ENCODE measurements around the gene TMEM132D. TPM values are rescaled to one million over a fixed set of nuclear protein-coding genes. Genes with fewer than 3 reads are reported as not detected.
"Not testable (repeated sequence)": the region's sequence is repeated elsewhere in the genome, so short reads cannot be mapped to it uniquely, and the experiment has no call there.

The TMEM132D gene
- total RNA-seq, 1 donor, result not detected

- Histone ChIP-seq H4K20me1 (ENCODE audit: insufficient read depth, low read length) (no peaks in the 10 kb centered on the region), H3K4me3 (ENCODE audit: insufficient read depth, low read length) (no peak overlapping the region), H3K27me3 (ENCODE audit: insufficient read depth, low read length) (no peaks in the 10 kb centered on the region), H3K36me3 (ENCODE audit: insufficient read depth, low read length) (no peaks in the 10 kb centered on the region), H3K27ac (ENCODE audit: low read depth, low read length) (no peak overlapping the region), H3K9me3 (ENCODE audit: low read depth, low read length) (no peaks in the 10 kb centered on the region), H3K79me2 (ENCODE audit: insufficient read depth, low read length) (no peaks in the 10 kb centered on the region), H3K4me2 (ENCODE audit: insufficient read depth, low read length) (no peak overlapping the region), H3K4me1 (ENCODE audit: insufficient read depth, low read length) (no peaks in the 10 kb centered on the region), H2AFZ (ENCODE audit: low read length) (no peak overlapping the region)
- no peak for TF ChIP-seq CTCF (IDR thresholded peaks at IDR 0.05; ENCODE audit: extremely low read depth, low read depth, low read length)
- no peak for DNase-seq (ENCODE audit: insufficient read length, low spot score, missing footprints)
Observed at GRCh38 chr12:129052373-129052772, 851.5 kb downstream of the TMEM132D start.

- no peaks in the 10 kb centered on the region for H4K20me1 ChIP-seq (ENCODE audit: insufficient read depth, low read length)
- H3K4me1 ChIP-seq (ENCODE audit: insufficient read depth, low read length), result no peaks in the 10 kb centered on the region
- H3K9me3 ChIP-seq (ENCODE audit: low read depth, low read length), result no peaks in the 10 kb centered on the region
- H3K4me2 ChIP-seq (ENCODE audit: insufficient read depth, low read length), result no peak overlapping the region
- no peak for DNase-seq (ENCODE audit: insufficient read length, low spot score, missing footprints)
- no peaks in the 10 kb centered on the region for H3K79me2 ChIP-seq (ENCODE audit: insufficient read depth, low read length)
- no peaks in the 10 kb centered on the region for H3K27me3 ChIP-seq (ENCODE audit: insufficient read depth, low read length)
- H3K4me3 ChIP-seq (ENCODE audit: insufficient read depth, low read length), result no peak overlapping the region
- H3K27ac ChIP-seq (ENCODE audit: low read depth, low read length), result no peak overlapping the region
- no peak for TF ChIP-seq CTCF (IDR thresholded peaks at IDR 0.05; ENCODE audit: extremely low read depth, low read depth, low read length)
- H3K36me3 ChIP-seq (ENCODE audit: insufficient read depth, low read length), result no peaks in the 10 kb centered on the region
- H2AFZ ChIP-seq (ENCODE audit: low read length), result no peak overlapping the region
Observed at GRCh38 chr12:129049917-129050316, 853.9 kb downstream of the TMEM132D start.

GRCh38 chr12:129043334-129043733 lies 860.5 kb downstream of the TMEM132D start:
- H3K79me2 ChIP-seq (ENCODE audit: insufficient read depth, low read length); H3K4me2 ChIP-seq (ENCODE audit: insufficient read depth, low read length); DNase-seq (ENCODE audit: insufficient read length, low spot score, missing footprints): not testable (repeated sequence)

GRCh38 chr12:129036135-129036534 lies 867.7 kb downstream of the TMEM132D start:
- H3K27ac ChIP-seq (ENCODE audit: low read depth, low read length), result no peak overlapping the region
- H3K27me3 ChIP-seq (ENCODE audit: insufficient read depth, low read length), result no peaks in the 10 kb centered on the region
- H2AFZ ChIP-seq (ENCODE audit: low read length), result no peak overlapping the region
- H3K9me3 ChIP-seq (ENCODE audit: low read depth, low read length), result no peaks in the 10 kb centered on the region
- H4K20me1 ChIP-seq (ENCODE audit: insufficient read depth, low read length), result no peaks in the 10 kb centered on the region
- DNase-seq (ENCODE audit: insufficient read length, low spot score, missing footprints), result no peak
- H3K4me2 ChIP-seq (ENCODE audit: insufficient read depth, low read length), result no peak overlapping the region
- H3K4me3 ChIP-seq (ENCODE audit: insufficient read depth, low read length), result no peak overlapping the region
- no peak for TF ChIP-seq CTCF (IDR thresholded peaks at IDR 0.05; ENCODE audit: extremely low read depth, low read depth, low read length)
- H3K36me3 ChIP-seq (ENCODE audit: insufficient read depth, low read length), result no peaks in the 10 kb centered on the region
- H3K4me1 ChIP-seq (ENCODE audit: insufficient read depth, low read length), result no peaks in the 10 kb centered on the region
- H3K79me2 ChIP-seq (ENCODE audit: insufficient read depth, low read length), result no peaks in the 10 kb centered on the region

More at GRCh38 chr12:129043334-129043733, 860.5 kb downstream of the TMEM132D start:
- not testable (repeated sequence) for H3K27ac ChIP-seq (ENCODE audit: low read depth, low read length); H2AFZ ChIP-seq (ENCODE audit: low read length); H3K27me3 ChIP-seq (ENCODE audit: insufficient read depth, low read length); H3K4me3 ChIP-seq (ENCODE audit: insufficient read depth, low read length); H3K4me1 ChIP-seq (ENCODE audit: insufficient read depth, low read length); H3K9me3 ChIP-seq (ENCODE audit: low read depth, low read length); H4K20me1 ChIP-seq (ENCODE audit: insufficient read depth, low read length); H3K36me3 ChIP-seq (ENCODE audit: insufficient read depth, low read length)

Data from osteoblast (primary cell).